ENCODE data around the gene FOXJ3.

The FOXJ3 gene

DNA sequence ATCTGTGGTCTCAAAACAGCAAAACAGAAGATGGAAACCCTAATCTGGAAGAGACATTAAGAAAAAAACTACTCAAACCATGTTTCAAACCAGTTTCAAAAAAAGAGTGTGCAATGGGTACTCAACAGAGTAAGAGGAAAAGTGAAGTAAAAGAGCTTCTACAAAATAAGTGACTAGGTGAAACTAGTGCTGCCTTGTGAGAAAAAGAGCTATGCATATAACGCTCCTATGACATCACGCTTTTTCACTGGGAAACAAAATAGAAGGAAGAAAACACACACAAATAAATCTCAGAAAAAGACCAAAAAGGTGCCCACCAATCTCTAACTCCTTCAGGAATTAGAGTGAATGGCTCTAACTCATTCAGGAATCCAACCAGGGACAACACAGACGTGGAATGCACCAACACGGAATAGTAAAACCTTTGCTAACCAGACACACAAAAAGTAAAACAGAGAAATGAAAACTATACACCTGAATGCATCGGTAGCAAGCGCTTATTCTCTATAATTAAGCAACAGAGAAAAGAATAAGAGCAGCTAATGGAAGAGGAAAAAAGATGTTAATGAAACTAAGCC is 1.3 kb downstream of the FOXJ3 start:
- no peak for DNase-seq

DNA sequence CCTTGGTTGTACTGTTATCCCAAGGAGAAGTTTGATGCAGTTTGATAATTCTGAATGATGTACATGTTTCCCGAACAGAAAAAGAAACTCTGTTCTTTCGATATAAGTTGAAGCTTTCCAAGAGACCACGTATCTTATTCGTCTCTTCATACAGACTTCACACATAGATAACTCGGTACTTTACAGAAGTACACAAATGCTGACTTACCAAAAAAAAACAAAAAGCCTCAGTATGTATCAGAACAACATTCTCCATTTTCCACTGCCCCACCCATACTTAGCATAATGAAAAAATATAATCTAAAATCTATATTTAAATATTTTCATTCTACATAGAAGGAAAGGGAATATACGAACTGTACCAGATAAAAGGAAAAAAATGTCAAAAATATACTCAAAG is 2.2 kb downstream of the FOXJ3 start:
- DNase-seq = no peak

DNA sequence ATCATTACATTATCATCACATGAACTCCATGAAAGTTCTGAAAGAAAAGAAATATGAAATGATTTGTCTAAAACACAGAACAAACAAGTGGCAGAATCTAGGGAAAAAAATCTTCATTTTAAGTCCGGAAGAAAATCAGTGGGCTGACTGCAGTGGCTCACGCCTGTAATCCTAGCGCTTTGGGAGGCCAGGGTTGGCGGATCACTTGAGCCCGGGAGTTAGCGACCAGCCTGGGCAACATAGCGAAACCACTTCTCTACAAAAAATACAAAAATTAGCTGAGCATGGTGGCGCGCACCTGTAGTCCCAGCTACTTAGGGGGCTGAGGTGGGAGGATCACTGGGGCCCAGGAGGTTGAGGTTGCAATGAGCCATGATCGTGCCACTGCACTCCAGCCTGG is 4.8 kb downstream of the FOXJ3 start:
- no peak for DNase-seq

DNA sequence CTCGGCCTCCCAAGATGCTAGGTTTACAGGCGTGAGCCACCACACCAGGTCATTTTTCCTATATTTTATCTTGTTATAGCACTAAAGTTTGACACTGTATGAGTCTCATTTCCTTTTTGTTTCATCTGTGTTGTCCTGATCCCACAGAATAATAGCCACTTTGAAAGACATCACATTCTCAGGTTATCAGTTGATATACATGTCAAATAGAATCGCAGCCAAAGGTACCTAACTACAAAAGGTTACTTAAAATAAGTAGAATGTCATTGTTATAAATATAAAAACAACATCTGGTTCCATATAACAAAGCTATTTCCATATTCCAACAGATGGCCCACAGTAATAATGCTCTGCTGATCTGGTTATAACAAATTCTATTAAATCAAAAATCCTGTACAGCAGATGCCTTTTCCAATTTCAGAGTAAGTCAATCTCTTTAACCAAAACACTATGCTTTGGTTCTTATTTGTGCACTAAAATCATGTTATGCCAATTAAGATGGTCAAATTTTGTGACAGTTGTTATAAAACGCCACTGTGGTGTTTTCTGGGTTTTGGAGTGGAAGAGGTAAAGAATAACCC is 6.0 kb downstream of the FOXJ3 start:
- no peak for DNase-seq

DNA sequence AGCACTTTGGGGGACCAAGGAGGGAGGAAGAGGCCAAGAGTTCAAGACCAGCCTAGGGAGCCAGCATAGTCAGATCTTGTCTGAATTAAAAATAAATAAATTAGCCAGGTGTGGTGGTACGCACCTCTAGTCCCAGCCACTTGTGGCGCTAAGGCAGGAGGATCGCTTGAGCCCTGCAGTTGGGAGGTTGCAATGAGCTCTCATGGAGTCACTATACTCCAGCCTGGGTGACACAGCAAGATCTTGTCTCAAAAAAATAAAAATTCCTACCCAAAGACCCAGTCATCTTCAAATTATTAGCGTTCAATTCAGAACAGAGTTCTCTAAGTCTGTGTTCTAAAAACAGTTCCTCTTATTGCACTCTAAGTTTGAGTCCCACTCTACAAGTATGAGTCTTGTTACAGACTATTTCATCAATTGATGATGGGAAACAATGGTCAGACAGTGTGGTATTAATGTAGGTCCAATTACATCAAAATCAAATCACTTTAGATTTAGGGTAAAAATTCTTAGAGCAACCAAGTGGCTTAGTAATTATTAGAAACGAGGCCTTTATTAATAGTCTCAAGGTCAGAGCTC is 6.9 kb downstream of the FOXJ3 start:
- no peak for DNase-seq

DNA sequence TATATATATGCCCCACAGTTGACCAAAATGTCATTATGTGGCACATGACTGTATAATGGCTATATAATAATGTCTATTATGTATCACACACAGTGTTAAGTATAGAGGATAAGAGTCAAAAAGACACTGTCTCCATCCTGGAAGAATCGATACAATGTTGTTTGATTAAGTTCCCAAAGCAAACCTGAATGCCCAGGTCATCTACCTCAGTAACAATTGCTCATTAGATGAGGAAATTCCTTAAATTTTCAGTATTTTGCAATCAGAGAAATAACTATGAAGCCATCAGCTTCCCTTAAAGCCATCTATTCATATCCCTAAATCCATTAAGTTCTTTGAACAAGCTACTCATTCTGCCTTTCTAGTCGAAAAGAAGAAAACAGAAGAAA is 10.0 kb downstream of the FOXJ3 start:
- no peak for DNase-seq

DNA sequence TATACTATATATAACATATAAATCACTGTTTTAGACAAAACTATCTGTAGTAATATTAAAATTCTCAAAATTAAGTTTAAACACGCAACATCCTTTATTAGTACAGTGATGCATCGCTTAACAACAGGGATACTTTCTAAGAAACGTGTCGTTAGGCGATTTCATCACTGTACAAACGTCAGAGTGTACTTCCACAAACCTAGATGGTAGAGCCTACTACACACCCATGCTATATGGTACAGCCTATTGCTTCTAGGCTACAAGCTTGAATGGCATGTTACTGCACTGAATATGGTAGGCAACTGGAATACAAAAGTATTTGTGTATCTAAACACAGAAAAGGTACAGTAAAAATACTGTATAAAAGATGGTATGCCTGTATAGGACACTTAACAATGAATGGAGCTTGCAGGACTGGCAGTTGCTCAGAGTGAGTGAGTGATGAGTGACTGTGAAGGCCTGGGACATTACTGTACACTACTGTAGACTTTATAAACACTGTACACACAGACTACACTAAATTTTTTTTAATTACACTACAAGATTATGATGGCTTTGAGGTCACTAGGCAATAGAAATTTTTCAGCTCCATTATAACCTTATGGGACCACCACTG is 10.5 kb downstream of the FOXJ3 start:
- DNase-seq = no peak

DNA sequence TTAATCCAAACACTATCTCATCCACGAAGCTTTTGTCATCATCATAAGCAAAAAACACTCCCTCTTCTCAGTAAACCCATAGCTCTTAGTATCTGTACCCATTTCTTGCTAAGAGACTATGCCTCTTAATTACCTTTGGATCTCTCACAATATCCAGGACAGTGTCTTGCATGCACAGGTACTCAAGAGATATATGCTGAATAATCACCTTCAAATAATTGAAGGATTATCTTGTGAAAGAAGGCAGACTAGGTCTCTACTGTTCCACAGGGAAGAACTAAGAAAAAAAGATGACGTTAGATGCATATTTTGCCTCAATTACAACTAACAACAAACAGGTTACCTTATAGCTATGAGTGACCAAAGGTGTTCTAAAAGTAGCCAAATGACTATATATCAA is 11.5 kb downstream of the FOXJ3 start:
- DNase-seq = no peak

DNA sequence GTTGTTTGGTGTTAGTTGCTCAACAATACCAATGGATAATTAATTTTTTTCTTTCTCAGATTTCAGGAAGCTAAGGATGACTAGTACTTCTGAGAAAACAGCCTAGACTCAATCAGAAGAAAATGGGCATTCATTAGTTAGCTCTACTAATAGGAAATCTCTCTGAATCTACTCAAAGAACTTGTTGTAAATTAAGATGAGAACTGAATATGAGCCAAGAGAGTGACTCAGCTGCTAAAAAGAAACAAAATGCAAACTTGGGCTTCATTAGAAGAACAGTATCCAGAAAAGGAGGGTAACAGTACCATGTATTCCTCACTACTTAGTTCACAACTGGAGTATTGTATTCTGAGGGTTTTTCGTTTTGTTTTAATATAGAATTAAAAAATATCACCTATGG is 12.5 kb downstream of the FOXJ3 start:
- no peak for DNase-seq

DNA sequence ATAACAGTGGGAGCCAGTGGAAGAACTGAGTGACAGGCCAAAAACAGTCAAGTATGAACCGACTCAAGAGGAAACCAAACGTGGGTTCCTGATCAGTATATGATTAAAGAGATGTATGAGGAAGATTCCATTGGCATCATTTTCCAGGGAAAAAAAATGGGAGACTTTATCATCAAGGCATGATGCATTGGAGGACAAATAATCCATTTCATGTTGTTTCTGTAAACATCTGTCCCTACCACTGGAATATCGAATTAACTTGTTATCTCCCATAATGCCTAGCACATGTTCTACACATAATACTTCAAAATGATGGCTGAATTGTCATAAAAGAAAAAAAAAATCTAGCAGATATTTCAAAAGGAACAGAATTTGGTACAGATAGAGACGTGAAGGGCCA is 13.3 kb downstream of the FOXJ3 start:
- no peak for DNase-seq

DNA sequence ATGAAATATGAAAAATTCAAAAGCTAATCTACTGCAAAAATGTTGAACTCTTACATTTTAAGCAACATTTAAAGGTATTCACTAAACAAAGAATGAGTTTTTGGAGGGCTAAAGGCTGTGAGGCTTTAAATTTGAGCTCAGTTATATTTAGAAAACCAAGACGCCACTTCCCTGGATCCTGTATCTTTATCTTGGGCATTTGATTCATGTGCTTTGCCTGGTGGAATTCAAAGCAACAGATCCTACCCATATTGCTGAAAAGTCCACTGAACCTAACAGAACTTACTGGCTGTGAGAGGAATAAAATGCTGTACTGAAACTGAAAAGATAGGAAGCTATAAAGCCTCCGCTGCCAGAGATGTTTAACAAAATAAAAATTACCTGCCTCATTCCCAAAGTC is 14.3 kb downstream of the FOXJ3 start:
- no peak for DNase-seq

DNA sequence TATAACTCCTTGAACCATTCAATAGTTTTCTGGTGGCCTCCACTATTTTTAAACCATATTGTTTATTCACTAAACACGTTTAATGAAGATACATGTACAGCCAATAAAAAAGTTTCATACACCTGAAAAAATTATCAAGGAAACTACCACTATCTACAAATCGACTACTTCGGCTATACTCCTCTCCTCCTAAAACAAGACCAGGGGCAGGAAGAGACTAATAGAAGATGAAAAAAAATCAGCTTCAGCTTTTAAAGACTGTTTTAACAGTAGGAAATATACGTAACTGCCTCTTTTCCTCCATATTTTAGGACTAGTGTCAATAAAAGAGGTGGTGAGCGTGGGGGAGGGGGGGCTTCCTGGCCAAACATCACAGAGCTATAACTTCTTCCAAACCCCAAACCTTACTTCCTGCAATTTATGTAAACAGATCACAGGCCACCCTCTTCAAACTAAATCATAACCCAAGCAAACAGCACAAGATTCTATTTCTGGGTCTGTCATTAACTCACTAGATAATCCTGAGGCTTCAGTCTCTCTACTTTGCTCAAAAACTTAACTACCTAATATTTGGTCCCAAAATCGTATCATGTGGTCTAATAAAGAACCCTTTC is 15.1 kb downstream of the FOXJ3 start:
- no peak for DNase-seq

DNA sequence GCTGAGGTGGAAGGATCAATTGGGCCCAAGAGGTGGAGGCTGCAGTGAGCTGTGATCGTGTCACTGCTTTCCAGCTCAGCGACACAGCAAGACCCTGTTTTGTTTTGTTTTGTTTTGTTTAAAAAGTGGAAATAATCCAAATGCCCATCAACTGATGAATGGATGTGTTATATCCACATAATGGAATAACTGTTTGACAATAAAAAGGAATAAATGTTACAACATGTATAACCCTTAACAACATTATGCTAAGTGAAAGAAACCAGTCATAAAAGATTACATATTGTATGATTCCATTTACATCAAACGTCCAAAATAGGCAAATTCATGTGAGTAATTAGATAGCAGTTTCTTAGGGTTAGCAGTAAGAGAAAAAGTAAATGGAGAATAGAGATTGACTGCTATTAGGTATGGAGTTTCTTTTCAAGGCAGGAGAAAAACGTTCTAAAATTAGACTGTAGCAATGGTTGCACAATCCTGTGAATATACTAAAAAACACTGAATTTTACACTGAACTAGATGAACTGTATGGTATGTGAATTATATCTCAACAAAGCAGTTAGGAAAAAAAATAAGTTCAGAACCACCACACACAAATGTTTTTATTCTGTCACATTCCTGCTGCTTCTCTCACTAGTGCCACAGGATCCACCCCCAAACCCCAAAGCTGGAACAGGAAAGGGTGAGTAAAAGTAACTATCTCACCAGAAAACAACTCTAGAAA is 15.7 kb downstream of the FOXJ3 start:
- DNase-seq = no peak

DNA sequence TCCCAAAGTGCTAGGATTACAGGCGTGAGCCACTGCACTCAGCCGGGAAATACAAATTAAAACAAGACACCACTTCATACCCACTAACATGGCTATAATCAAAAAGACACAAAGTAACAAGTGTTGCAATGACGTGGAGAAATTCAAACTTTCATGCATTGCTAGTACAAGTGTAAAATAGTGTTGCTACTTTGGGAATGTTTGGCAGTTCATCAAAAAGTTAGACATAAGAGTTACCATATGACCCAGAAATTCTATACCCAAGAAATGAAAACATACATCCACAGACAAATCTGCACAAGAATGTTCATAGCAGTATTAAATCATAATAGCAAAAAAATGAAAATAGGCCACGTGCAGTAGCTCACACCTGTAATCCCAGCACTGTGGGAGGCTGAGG is 16.4 kb downstream of the FOXJ3 start:
- DNase-seq = no peak

DNA sequence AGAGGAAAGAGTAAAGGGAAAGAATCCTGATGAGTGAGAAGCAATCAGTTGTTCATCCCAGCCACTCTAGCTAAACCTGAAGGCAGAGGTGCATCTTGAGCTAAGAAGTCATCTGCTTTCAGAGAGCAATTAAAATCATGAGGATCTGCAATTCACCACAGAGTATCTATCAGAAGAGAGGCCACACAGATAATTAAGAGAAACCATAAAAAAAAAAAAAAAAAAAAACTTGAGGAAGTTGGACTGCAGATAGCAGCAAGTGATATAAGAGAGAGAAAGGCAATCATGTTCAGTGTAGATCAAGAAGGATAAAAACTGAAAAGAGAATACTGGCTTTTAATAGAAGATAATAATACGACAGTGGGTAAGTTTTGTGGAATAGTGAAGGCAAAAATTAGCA is 17.7 kb downstream of the FOXJ3 start:
- DNase-seq = no peak

DNA sequence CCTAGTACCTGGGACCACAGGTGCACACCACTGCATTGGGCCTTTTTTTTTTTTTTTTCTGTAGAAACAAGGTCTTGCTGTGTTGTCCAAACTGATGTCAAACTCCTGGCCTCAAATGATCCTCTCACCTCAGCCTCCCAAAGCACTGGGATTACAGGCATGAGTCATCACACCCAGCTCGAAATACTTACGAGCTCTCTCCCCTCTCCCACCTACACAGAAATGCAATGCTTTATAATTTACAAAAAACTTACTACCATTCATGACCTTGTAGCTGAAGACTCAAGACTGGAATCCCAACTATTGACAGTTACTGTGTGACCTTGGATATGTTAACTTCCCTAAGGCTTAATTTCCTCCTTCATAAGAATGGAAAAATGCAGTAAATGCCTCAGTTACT is 18.7 kb downstream of the FOXJ3 start:
- DNase-seq = no peak

DNA sequence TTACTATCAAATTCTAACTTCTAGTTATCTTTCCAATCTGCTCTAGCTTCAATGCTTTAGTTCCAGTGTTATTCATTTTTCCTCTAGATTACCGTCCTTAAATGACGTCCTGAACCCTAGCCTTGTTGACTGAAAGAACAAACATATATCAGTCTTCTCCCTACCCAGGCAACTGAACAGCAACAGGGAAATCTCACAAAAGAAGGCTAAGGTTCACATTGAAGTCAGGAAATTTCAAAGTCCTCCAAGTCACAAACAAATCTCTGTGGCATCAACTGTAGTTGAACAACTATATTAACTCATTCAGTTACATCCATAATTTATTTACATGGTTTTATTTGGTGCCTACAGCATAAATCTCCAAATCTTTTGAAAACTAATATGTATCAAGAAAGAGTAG is 19.5 kb downstream of the FOXJ3 start:
- DNase-seq = no peak

DNA sequence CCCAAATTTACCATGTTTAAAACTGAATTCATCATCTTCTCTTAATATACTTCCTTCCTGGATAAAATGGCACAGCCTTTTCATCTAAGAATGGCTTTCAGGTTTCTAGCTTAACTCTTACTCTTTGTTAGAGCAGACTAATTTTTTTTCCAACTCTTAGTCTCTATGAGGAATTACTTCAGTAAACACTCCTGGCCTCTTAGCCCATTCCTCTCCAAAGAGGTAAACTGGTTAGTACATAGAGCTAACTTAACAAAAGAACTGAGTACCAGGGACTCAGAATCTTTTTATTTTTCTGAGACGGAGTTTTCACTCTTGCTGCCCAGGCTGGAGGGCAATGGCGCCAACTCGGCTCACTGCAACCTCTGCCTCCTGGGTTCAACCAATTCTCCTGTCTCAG is 21.1 kb downstream of the FOXJ3 start:
- DNase-seq = no peak

DNA sequence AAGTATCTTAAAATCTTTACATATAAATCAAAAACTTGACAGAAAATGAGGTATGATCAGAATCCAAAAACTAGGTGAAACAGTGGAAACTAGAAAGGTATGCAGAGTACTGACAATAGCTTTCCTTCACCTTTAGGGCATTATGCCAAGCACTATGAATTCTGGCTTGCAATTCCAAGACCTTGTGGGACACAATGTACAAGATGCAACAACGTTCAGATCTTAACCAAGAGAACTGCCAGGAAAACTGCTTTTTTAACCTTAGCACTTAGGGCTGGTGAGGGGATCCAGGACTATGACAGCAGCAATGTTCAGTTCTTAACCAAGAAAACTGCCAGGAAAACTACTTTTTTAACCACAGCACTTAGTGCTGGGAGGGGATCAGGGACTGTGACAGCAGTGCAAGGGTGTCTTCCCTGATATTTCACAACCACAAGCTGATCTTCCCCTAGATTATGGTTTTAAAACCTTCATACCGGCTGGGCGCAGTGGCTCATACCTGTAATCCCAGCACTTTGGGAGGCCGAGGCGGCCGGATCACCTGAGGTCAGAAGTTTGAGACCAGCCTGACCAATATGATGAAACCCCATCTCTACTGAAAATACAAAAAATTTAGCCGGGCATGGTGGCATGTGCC is 22.3 kb downstream of the FOXJ3 start:
- DNase-seq = no peak

DNA sequence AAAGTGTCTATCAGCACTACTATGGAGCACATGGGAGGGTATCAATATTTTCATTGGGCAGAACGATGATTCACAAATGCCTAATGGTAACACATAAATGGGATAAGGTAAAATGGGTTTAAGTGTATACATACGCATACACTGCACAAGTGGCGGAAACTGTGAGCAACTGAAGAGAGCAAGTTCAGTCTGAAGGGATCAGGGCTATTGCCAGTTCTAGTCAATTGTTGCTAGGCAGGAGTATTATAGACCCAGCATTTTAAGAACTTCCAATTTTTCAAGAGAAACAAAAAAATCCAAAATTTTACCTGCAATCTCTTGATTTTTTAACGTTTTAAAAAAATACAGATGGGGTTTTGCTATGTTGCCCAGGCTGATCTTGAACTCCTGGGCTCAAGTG is 23.1 kb downstream of the FOXJ3 start:
- no peak for DNase-seq

DNA sequence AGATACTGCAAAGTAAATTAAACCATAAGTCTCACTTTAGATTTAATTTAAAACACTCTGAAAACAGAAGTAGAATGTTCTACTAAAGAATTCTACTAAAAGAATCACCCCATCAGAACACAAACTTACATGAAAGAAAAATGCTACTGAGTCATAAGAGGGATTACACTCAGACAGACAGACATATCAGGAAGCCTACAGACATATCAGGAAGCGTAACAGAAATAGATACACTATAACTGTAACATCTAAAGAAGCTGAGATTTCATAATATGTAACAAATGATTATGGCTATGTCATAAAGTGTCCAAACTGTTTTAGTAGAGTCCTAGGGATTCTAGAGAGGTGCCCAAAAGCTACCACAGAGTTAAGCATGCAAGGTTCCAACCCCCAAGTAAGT is 23.9 kb downstream of the FOXJ3 start:
- DNase-seq = no peak

DNA sequence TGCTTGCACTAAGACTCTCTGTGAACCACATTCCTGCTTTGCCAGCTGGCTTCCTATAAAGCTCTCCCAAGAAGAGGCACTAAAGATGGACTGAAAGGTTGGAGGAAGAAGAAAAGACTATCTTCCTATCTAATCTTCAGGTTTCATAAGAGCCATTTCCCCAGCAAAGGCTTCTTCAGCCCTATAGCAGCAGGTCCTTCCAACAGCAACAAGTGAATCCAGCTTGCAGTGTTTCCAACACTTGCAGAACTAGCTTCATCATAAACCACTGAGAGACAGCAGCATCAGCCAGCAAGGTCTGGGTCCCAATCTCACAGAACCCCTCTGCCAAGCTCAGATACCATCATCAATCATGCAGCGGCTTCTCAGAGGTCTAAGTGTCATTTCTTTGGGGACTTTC is 28.1 kb downstream of the FOXJ3 start:
- DNase-seq = no peak

DNA sequence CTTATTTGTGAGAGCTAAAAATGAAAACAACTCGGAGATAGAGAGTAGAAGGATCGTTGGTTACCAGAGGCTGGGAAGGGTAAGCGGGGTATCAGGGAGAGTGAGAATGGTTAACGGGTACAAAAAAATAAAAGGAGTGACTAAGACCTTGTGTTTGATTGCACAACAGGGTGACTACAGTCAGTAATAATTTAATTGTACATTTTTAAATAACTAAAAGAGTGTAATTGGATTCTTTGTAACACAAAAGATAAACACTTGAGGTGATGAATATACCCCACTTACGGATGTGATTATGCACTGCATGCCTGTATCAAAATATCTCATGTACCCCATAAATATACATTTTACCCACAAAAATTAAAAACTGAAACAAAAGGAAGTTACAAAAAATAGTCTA is 29.4 kb downstream of the FOXJ3 start:
- DNase-seq = no peak
